ENCODE results near the gene ACTR3C.
"Not testable (repeated sequence)": the region's sequence is repeated elsewhere in the genome, so short reads cannot be mapped to it uniquely, and the experiment has no call there.

DNA sequence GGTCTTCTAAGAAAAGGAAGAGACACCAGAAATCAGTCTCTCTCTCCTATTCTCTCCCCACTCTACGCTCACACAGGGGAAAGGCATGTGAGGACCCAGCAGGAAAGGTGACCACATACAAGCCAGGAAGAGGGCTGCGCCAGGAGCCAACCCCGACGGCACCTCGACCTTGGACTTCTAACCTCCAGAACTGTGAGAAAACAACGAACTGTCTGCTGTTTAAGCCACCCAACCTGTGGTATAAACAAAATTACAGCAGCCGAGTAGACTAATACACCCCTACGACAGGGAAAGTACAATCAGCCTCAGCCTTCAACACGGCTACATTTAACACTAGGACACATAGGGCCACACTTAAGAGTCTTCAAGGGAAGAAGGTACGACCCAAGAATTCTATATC is 26.5 kb downstream of the ACTR3C start:
- TF ChIP-seq, protein P1, sequence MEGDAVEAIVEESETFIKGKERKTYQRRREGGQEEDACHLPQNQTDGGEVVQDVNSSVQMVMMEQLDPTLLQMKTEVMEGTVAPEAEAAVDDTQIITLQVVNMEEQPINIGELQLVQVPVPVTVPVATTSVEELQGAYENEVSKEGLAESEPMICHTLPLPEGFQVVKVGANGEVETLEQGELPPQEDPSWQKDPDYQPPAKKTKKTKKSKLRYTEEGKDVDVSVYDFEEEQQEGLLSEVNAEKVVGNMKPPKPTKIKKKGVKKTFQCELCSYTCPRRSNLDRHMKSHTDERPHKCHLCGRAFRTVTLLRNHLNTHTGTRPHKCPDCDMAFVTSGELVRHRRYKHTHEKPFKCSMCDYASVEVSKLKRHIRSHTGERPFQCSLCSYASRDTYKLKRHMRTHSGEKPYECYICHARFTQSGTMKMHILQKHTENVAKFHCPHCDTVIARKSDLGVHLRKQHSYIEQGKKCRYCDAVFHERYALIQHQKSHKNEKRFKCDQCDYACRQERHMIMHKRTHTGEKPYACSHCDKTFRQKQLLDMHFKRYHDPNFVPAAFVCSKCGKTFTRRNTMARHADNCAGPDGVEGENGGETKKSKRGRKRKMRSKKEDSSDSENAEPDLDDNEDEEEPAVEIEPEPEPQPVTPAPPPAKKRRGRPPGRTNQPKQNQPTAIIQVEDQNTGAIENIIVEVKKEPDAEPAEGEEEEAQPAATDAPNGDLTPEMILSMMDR (IDR thresholded peaks at IDR 0.05) = not testable (repeated sequence)
- TF ChIP-seq EZH2 (IDR thresholded peaks at IDR 0.05) = not testable (repeated sequence)
